ENCODE results near the gene MPRIP. TPM values are rescaled to one million over a fixed set of nuclear protein-coding genes. Genes with fewer than 3 reads are reported as not detected.

Gene MPRIP
- total RNA-seq, 4 donors from 2014 or later, result 65.7 to 168 (median 147) TPM

DNA sequence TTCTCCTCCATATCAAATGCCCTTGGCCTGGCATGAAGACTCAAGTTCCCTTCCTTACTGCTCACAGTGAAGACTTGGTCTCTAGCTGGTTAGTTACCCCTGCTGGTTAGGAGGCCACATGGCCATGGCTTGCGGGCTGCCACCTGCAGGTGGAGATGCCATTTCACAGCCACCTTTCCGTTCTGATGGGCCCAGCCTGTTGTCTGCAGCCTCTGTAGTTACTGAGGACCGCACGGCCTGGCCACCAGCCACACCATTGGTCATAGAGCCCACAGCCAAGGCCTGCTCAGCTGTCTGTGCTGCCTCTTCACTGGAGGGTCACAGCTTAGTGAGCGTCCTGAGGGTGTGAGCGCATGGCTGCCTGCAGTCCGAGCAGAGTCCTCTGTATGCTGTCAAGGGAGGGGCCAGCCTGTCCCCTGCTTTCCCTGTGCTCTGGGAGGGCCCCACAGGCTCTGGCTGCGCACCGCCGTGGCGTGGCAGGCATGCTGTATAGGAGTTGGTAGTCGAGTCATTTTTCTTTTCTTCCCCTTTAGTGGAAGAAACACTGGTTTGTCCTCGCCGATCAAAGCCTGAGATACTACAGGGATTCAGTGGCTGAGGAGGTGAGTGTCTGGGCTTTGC is 104.6 kb downstream of the MPRIP start:
- Histone ChIP-seq H3K27ac (no peak overlapping the region), H3K27me3 (no peaks in the 10 kb centered on the region), H3K4me3 (no peak overlapping the region), H3K36me3 (peaks cover 25 to 98% (median 43%) of the 10 kb centered on the region in 3 donors), H3K4me1 (peaks cover 5 to 25% (median 15%) of the 10 kb centered on the region in 3 donors), H3K9me3 (no peaks in the 10 kb centered on the region)
- TF ChIP-seq, protein P1, sequence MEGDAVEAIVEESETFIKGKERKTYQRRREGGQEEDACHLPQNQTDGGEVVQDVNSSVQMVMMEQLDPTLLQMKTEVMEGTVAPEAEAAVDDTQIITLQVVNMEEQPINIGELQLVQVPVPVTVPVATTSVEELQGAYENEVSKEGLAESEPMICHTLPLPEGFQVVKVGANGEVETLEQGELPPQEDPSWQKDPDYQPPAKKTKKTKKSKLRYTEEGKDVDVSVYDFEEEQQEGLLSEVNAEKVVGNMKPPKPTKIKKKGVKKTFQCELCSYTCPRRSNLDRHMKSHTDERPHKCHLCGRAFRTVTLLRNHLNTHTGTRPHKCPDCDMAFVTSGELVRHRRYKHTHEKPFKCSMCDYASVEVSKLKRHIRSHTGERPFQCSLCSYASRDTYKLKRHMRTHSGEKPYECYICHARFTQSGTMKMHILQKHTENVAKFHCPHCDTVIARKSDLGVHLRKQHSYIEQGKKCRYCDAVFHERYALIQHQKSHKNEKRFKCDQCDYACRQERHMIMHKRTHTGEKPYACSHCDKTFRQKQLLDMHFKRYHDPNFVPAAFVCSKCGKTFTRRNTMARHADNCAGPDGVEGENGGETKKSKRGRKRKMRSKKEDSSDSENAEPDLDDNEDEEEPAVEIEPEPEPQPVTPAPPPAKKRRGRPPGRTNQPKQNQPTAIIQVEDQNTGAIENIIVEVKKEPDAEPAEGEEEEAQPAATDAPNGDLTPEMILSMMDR (IDR thresholded peaks at IDR 0.05), result peak in 3 of 6 experiments; percentile 10 to 37 (median 12)
- TF ChIP-seq POLR2A (IDR thresholded peaks at IDR 0.05), result no peak
- WGBS, 2 donors, result 74 to 89% methylated on average over 7 to 11 of the region's 14 CpGs
- intact Hi-C loops (cut with DNase I), result loop anchor here (10.0 kb wide), 1 partner anchor 88 kb away; the partner anchor contains the start of gene FLCN
- no peak for DNase-seq

DNA sequence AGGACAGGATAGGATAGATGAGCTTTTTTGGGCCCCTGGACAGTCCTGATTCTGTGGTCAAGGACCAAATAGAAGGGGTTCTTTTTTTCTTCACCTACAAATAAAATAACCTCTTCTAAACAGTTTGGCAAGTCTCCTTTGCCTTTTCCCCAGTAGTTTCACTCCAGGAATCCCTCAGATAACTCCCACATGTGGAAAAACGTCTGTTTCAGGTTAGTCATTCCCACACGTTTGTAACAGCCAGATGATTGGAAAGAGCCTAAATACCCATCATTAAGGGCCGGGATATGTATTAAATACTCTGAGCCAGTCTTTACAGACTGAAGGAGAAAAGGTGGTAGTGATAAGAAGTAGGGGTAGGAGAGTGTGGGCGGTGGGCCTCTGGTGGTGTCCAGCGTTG is 105.6 kb downstream of the MPRIP start:
- Histone ChIP-seq H3K4me3 (no peak overlapping the region), H3K4me1 (peaks cover 8 to 25% (median 21%) of the 10 kb centered on the region in 3 donors), H3K9me3 (no peaks in the 10 kb centered on the region), H3K36me3 (peaks cover 25 to 98% (median 39%) of the 10 kb centered on the region in 3 donors), H3K27ac (no peak overlapping the region), H3K27me3 (no peaks in the 10 kb centered on the region)
- DNase-seq, result no peak
- 79 to 82% methylated on average over 4 to 5 of the region's 5 CpGs for WGBS, 2 donors
- no peak for TF ChIP-seq POLR2A (IDR thresholded peaks at IDR 0.05)
- TF ChIP-seq, protein P1 (IDR thresholded peaks at IDR 0.05), result no peak
- intact Hi-C loops (cut with DNase I), result loop anchor here (10.0 kb wide), 1 partner anchor 87 kb away; the partner anchor contains the start of gene FLCN

DNA sequence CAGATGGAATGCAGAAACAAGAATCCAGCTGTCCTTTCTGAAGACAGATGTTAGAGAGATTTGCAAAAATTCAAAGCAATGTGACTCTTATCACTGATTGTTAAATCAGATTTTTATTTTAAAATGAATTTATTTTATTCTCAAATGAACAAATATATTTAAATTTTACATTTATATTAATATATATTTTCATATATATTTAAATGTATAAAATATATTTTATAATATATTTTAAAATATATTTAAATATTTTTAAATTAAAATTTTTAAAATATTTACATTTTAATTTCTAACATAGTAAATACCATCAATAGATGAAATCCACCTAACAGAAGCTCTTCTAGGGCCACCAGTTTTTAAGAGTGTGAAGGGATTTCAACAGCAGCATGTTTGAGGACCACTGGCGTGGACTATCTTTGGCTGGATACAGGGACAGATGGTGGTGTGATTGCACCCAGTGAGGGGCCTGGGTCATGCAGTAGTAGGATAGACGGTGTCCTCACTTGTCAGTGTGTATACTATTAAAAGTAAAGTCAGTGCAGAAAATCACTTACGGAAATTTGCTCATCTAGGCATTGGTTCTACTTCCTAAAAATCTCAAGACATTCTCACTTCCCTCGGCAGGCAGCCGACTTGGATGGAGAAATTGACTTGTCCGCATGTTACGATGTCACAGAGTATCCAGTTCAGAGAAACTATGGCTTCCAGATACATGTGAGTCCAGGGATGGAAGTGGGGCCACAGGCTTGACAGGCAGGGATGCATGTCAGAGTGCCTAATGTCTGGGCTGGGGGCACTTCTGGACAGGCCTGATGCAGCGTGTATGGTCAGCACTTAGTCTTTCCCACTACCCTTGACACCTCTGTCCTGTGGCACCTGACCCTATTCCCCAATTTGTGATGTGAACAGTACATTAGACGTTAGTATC is 107.5 kb downstream of the MPRIP start:
- WGBS, 2 donors, result 75 to 88% methylated on average over 9 of the region's 9 CpGs
- H3K27me3 ChIP-seq, result no peaks in the 10 kb centered on the region
- intact Hi-C loops (cut with DNase I), result loop anchor here (10.0 kb wide), 1 partner anchor 85 kb away; the partner anchor contains the start of gene FLCN
- H3K4me1 ChIP-seq, result peaks cover 10 to 40% (median 27%) of the 10 kb centered on the region in 3 donors
- peaks cover 17 to 98% (median 26%) of the 10 kb centered on the region in 3 donors for H3K36me3 ChIP-seq
- H3K9me3 ChIP-seq, result no peaks in the 10 kb centered on the region
- no peak for TF ChIP-seq POLR2A (IDR thresholded peaks at IDR 0.05)
- TF ChIP-seq, protein P1 (IDR thresholded peaks at IDR 0.05), result no peak
- no peak for DNase-seq
- H3K27ac ChIP-seq, result peak overlapping the region in 1 of 4 donors; percentile 29
- H3K4me3 ChIP-seq, result no peak overlapping the region

DNA sequence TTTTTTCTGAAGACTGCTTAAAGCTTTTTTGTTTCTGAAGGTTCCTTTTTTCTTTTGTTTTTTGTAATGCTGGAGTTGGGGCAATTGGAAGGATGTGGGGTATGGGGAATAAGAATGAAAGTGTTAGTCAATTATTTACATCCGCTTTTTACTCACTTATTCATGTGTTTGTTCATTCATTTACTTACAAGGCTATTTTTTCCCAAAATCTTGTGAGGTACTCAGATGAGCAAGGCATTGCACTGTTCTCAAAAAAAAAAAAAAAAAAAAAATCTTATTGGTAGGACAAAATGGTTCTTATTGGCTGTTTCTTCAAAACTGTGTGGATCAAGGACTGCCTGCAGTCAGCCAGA is 108.2 kb downstream of the MPRIP start:
- no peak for DNase-seq
- WGBS, 2 donors, result 76 to 93% methylated on average over 1 of the region's 1 CpG
- peaks cover 20 to 98% (median 25%) of the 10 kb centered on the region in 3 donors for H3K36me3 ChIP-seq
- H3K9me3 ChIP-seq, result no peaks in the 10 kb centered on the region
- H3K4me1 ChIP-seq, result peaks cover 10 to 44% (median 27%) of the 10 kb centered on the region in 3 donors
- TF ChIP-seq POLR2A (IDR thresholded peaks at IDR 0.05), result no peak
- TF ChIP-seq, protein P1 (IDR thresholded peaks at IDR 0.05), result no peak
- intact Hi-C loops (cut with DNase I), result no loop called here
- peak overlapping the region in 2 of 4 donors; percentile 29 to 70 for H3K27ac ChIP-seq
- H3K4me3 ChIP-seq, result no peak overlapping the region
- no peaks in the 10 kb centered on the region for H3K27me3 ChIP-seq

Measured in esophagus squamous epithelium (tissue), 5 donors.